Measurements from ENCODE around the gene ZNF570.

The ZNF570 gene

DNA sequence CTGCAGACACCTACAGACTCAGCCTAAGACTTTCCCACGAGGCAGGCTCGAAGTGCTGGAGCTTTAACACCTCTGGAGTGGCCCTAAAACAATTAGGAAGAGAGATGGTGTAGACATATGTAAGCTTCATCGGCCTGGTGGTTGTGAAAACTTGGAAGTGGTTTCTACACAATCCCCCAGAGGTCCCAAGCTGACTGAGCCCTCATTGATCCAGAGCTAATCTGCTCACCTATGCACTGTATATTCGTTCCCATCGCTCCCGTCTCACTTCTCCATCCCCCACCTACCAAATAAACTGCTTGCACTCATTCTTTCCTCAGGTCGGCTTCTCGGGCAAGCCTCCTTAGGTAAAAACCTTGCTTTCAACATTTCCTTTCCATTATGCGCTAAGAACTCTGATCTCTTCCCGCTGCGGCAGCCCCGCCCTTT is 36.8 kb downstream of the ZNF570 start:
- TF ChIP-seq, protein P1, sequence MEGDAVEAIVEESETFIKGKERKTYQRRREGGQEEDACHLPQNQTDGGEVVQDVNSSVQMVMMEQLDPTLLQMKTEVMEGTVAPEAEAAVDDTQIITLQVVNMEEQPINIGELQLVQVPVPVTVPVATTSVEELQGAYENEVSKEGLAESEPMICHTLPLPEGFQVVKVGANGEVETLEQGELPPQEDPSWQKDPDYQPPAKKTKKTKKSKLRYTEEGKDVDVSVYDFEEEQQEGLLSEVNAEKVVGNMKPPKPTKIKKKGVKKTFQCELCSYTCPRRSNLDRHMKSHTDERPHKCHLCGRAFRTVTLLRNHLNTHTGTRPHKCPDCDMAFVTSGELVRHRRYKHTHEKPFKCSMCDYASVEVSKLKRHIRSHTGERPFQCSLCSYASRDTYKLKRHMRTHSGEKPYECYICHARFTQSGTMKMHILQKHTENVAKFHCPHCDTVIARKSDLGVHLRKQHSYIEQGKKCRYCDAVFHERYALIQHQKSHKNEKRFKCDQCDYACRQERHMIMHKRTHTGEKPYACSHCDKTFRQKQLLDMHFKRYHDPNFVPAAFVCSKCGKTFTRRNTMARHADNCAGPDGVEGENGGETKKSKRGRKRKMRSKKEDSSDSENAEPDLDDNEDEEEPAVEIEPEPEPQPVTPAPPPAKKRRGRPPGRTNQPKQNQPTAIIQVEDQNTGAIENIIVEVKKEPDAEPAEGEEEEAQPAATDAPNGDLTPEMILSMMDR (IDR thresholded peaks at IDR 0.05; ENCODE audit: low read depth, low read length) = no peak
- Histone ChIP-seq H3K27me3 (ENCODE audit: insufficient read depth, low read depth, severe bottlenecking) (no peaks in the 10 kb centered on the region), H3K4me3 (ENCODE audit: low read depth, low read length) (peak overlapping the region; percentile 83), H3K36me3 (peaks cover 19% of the 10 kb centered on the region), H3K9me3 (ENCODE audit: severe bottlenecking) (peaks cover 7% of the 10 kb centered on the region), H3K27ac (peak overlapping the region; percentile 99)
- no peak for DNase-seq

DNA sequence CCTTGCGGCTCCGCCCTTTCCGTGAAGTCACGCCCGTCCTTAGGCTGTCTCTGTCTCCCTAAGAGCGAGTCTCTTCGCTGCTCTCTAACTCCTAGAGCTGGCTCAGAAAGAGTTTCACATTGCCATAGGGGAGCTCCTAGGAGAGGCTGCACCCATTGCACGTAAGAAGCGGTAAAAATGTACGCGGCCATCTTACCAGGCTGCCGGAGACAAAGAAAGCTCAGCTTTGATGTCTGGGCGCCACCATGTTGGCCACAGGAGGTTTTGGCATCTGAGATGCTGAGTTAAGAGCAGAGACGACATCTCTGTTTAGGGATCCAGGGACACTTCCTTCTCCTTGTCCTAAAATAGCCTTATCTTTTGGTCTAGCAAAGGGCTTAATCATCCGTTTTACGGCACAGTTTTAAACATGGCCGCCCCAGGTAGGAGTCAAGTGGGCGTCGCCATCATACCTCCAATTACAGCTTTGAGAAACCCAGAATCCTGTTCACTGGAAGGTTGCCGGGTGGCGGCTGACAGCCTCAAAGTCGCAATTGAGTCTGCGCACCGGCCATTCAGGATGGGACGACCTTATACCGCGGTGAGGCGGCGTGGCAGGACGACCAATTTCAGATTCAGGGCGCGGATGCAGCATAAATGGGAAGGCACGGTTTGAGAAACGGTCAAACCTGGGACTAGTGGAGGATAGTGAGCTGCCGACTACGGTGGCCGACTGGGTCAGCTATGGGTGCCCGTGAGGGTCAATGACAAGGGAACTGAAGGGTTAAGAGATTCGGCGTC is 37.4 kb downstream of the ZNF570 start, which contains the start of gene ZNF793:
Gene ZNF793, plus strand, starts transcription at position 553 of the 780 bp plus-strand sequence. CDS start 16,501 bp downstream, outside the sequence.
- DNase-seq = peak; percentile 90
- TF ChIP-seq, protein P1 (IDR thresholded peaks at IDR 0.05; ENCODE audit: low read depth, low read length) = no peak
- Histone ChIP-seq H3K9me3 (ENCODE audit: severe bottlenecking) (peaks cover 7% of the 10 kb centered on the region), H3K4me3 (ENCODE audit: low read depth, low read length) (peak within 1 kb of the TSS; percentile 83), H3K36me3 (peaks cover 25% of the 10 kb centered on the region), H3K27ac (peak within 1 kb of the TSS; percentile 99), H3K27me3 (ENCODE audit: insufficient read depth, low read depth, severe bottlenecking) (no peaks in the 10 kb centered on the region)

DNA sequence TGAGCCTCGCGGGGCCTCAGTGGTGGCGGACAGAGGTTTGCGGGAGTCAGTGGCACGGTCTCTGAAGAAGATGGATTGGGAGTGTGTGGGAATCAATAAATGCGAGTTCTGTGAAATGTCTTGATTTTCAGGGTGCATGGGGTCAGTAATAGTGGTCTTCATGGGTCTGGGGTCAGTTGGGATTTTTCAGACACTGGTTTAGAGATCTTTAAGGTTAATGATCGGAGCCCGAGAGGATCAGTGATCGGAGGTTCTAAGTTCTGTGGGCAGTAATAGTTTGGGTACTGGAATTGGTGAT is 38.0 kb downstream of the ZNF570 start:
- TF ChIP-seq, protein P1 (IDR thresholded peaks at IDR 0.05; ENCODE audit: low read depth, low read length) = no peak
- no peak for DNase-seq
- Histone ChIP-seq H3K27me3 (ENCODE audit: insufficient read depth, low read depth, severe bottlenecking) (no peaks in the 10 kb centered on the region), H3K27ac (peak overlapping the region; percentile 99), H3K9me3 (ENCODE audit: severe bottlenecking) (peaks cover 7% of the 10 kb centered on the region), H3K36me3 (peaks cover 30% of the 10 kb centered on the region), H3K4me3 (ENCODE audit: low read depth, low read length) (peak overlapping the region; percentile 83)

DNA sequence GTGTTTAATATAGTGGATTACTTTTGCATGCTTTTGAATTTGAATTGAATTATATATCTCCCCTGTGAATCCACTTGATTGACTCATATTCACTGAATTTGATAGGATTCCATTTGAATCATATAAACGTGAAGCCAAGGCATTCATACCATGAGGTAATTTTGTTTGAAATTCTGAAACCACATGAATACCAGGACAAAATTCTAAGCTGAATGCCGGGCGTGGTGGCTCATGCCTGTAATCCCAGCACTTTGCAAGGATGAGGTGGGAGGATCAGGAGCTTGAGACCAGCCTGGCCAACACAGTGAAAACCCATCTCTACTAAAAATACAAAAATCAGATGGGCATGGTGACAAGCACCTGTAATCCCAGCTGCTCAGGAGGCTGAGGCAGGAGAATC is 42.0 kb downstream of the ZNF570 start:
- DNase-seq = no peak
- Histone ChIP-seq H3K36me3 (peaks cover 40% of the 10 kb centered on the region), H3K27ac (no peak overlapping the region), H3K9me3 (ENCODE audit: severe bottlenecking) (no peaks in the 10 kb centered on the region), H3K4me3 (ENCODE audit: low read depth, low read length) (no peak overlapping the region), H3K27me3 (ENCODE audit: insufficient read depth, low read depth, severe bottlenecking) (no peaks in the 10 kb centered on the region)
- TF ChIP-seq, protein P1 (IDR thresholded peaks at IDR 0.05; ENCODE audit: low read depth, low read length) = no peak

DNA sequence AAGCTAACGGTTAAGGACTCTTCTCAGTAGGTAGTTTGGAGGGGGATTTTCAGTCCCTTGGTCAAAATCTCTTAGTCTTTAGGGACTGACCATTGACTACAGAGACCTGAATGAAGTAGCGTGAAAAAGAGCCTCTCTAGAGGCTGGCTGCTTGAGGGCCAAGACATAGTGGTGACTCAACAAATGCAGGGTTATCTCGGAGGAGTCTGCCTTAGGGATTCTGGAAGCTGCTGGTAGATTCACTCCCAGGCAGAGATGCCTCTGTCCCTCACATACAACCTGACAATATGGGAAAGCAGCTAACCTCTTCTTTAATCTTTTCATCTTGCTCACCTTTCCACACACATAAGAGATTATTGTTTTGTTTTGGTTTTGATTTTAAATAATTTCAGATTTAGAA is 42.7 kb downstream of the ZNF570 start:
- Histone ChIP-seq H3K27ac (no peak overlapping the region), H3K4me3 (ENCODE audit: low read depth, low read length) (no peak overlapping the region), H3K9me3 (ENCODE audit: severe bottlenecking) (no peaks in the 10 kb centered on the region), H3K27me3 (ENCODE audit: insufficient read depth, low read depth, severe bottlenecking) (no peaks in the 10 kb centered on the region), H3K36me3 (peaks cover 40% of the 10 kb centered on the region)
- no peak for DNase-seq
- TF ChIP-seq, protein P1 (IDR thresholded peaks at IDR 0.05; ENCODE audit: low read depth, low read length) = no peak

DNA sequence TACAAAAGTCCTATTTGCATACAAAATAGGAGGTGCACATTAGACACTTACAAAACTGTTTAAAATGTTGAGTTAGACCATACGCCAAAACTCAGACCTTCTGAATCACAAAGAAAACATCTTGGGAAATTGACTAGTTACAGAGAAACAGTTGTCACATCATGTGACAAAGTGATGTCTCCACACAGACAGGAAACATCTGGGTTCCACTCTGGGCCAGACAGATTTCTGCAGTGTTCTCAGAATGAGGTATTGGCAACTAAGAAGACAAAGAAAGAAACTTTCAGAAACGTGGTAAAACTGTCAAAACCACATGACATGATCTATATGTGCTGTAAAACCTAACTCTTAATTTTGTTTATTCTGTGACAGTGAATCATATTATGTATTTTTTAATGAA is 44.2 kb downstream of the ZNF570 start:
- no peak overlapping the region for H3K27ac ChIP-seq
- no peak for DNase-seq
- no peak overlapping the region for H3K4me3 ChIP-seq (ENCODE audit: low read depth, low read length)
- peaks cover 43% of the 10 kb centered on the region for H3K36me3 ChIP-seq
- TF ChIP-seq, protein P1 (IDR thresholded peaks at IDR 0.05; ENCODE audit: low read depth, low read length) = no peak
- H3K9me3 ChIP-seq (ENCODE audit: severe bottlenecking) = no peaks in the 10 kb centered on the region
- no peaks in the 10 kb centered on the region for H3K27me3 ChIP-seq (ENCODE audit: insufficient read depth, low read depth, severe bottlenecking)

Measured in WERI-Rb-1 (cell line).